ENCODE measurements around the gene MON1A.
A peak's percentile ranks its signal among the peaks of the same experiment; 100 is the strongest.
"Not testable (repeated sequence)": the region's sequence is repeated elsewhere in the genome, so short reads cannot be mapped to it uniquely, and the experiment has no call there.

Gene MON1A

DNA sequence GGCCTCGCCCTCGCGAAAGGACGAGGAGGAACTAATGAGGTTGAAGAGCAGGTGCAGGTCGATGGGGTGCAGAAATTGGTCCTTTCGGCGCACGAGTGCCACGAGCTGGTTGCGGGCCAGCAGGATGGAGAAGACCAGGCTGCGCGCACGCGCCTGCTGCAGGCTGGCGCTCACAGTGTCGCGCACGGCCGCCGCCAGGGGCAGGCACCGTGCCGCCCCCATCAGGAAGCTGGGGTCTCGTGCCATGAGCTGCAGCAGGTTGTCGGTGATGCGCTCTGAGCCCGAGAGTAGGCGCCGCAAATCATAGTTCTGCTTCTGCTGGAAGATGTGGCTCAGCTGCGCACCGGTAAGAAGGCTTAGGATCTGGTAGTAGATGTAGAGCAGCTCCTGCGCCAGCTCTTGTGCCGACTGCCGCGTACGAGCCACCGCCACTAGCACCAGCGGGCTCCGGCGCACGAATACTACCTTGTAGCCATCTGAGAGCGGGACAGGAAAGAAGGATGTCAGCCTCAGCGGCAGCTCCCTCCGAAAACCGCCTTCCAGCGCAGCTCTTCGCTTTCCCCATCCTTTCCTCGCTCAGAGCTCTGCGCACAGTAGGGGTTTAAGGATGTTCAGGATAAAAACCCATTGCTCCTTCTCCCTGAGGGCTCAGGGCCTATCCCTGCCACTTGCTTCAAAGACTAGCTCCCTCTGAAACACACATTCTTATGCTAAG lies 19.0 kb downstream of the MON1A start:
- TF ChIP-seq, protein P1, sequence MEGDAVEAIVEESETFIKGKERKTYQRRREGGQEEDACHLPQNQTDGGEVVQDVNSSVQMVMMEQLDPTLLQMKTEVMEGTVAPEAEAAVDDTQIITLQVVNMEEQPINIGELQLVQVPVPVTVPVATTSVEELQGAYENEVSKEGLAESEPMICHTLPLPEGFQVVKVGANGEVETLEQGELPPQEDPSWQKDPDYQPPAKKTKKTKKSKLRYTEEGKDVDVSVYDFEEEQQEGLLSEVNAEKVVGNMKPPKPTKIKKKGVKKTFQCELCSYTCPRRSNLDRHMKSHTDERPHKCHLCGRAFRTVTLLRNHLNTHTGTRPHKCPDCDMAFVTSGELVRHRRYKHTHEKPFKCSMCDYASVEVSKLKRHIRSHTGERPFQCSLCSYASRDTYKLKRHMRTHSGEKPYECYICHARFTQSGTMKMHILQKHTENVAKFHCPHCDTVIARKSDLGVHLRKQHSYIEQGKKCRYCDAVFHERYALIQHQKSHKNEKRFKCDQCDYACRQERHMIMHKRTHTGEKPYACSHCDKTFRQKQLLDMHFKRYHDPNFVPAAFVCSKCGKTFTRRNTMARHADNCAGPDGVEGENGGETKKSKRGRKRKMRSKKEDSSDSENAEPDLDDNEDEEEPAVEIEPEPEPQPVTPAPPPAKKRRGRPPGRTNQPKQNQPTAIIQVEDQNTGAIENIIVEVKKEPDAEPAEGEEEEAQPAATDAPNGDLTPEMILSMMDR (IDR thresholded peaks at IDR 0.05; ENCODE audit: low read depth, low read length, missing control alignments) = no peak
- no peak for DNase-seq (ENCODE audit: extremely low read depth, low read depth)
- no peak overlapping the region for H3K4me3 ChIP-seq (replicated peaks; ENCODE audit: low read depth, low read length)

DNA sequence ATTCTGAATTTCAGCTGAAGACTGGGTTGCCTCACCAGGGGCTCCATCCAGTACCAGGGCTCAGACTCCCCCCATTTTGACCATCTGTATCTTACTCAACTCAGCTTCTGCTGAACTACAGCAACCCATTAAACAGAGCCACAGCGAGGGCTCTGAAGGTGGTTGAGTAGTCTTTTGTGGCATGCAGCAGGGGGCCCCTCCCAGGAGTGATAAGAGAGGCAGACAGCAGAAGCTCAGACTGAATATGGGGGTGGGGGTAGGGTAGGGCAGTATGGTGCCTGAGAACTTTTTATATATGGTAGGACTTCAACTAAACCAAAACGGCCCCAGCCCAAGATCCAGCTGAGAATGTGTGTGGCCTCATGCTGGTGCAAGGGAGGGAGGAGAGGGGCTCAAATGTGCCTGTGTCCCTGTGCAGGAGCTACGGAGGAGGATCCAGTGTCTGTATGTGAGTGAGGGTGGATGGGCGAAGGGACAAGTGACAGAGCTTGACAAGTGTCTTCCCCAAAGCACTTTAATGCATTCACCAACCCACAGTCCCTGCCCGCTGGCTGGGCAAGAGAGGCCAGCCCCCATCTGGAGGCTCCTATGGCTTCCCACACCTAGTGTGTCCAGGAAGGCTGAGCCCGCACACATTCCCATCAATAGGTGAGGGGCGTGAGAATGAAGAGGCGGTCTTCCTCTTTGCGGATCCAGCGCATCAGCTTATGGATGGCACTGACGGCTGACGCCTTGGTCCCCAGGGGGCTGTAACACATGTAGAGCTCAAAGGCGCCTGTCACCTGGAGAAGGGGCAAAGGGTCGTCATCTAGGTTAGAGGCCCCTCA lies 21.0 kb downstream of the MON1A start:
- H3K4me3 ChIP-seq (replicated peaks; ENCODE audit: low read depth, low read length) = no peak overlapping the region
- TF ChIP-seq, protein P1 (IDR thresholded peaks at IDR 0.05; ENCODE audit: low read depth, low read length, missing control alignments) = no peak
- DNase-seq (ENCODE audit: extremely low read depth, low read depth) = no peak

DNA sequence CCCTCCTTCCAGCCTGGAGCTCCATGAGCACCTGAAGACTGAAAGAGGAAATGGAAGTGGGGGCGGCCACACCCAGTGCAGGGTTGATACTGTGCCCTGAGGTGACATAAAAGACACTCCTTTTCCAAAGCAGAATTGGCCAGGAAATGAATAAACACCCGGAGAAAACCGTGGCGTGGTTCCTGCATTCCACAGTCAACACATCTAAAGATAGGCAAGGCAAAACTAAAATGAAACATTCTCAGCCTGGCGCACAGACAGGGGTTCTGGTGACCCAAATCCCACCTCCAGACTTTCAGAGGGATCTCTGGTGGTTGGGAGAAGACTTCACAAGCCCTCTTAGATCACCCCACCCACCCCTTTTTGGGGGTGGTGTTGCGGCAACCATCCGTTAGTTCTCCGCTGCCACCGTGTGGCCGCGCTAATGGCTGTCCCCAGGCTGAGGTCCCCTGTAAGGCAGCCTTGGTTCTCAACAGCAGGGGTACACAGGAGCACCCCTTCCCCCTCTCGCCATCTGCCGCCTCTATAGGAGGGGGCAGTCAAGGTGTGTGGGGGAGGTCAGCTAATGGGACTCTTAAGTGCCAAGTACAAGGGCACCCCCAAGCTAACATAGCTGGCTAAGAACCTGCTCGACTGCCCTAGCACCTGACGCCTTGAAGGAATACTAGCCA lies 23.4 kb downstream of the MON1A start:
- no peak for DNase-seq (ENCODE audit: extremely low read depth, low read depth)
- no peak overlapping the region for H3K4me3 ChIP-seq (replicated peaks; ENCODE audit: low read depth, low read length)
- TF ChIP-seq, protein P1 (IDR thresholded peaks at IDR 0.05; ENCODE audit: low read depth, low read length, missing control alignments) = peak; percentile 80

DNA sequence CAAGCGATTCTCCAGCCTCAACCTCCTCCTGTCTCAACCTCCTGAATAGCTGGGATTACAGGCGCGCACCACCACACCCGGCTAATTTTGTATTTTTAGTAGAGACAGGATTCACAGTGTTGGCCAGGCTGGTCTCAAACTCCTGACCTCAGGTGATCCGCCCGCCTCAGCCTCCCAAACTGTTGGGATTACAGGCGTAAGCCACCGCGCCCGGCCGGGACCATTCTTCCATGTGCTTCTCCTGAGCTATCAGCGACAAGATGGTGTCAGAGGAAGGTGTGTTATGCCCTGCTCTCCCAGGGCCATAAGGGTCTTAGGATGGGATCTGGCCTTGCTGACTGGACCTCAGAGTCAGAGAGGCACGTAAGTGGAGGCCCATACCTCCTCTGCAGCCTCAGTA lies 25.2 kb downstream of the MON1A start:
- DNase-seq (ENCODE audit: extremely low read depth, low read depth); H3K4me3 ChIP-seq (replicated peaks; ENCODE audit: low read depth, low read length): not testable (repeated sequence)

DNA sequence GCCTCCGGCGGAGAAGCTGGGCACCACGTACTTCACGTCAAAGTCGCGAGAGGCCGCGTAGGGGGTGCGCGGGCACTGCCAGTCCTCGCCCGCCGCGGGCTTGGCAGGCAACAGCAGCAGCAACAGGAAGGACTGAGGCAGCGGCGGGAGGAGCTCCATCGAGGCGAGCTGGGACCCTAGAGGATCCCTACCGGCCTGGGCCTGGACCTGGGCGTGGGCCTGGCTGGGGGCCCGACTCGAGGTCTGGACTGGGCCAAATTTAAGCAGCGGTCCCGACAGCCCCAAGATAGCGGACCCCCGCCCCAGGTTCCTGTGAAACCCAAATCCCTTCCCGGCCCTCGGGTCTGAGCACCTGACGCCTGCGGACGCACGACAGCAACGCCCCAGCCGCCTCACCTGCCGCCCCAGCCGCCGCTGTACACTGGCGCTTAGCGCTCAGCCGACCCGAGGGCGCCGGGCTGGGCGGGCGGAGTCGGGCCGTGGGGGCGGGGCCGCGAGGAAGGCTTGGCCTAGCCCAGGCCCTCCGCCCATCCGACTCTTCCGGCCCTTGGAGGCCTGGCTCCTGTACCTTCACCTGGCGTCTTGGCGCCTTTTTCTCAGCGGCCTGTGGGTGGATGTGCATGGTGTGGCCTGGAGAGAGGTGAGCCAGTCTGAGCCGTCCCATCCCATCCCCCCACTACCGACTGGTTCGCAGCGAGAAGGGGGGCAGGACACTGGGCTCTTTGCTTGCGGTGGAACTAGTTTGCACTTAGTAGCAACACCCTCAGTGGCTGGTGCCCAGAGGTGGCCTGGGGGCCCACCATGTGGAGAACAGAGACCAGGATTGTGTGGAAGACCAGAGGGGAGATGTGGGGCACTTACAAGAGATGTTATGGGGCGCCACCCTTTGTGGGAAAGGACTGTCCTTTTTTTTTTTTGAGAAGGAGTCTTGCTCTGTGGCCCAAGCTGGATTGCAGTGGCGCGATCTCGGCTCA lies 25.9 kb downstream of the MON1A start, which contains the start of gene MST1R:
Gene MST1R, minus strand, starts transcription at position 423 of the 974 bp plus-strand sequence. Its CDS starts 264 bp downstream, at position 159.
- TF ChIP-seq, protein P1 (IDR thresholded peaks at IDR 0.05; ENCODE audit: low read depth, low read length, missing control alignments) = no peak
- no peak within 1 kb of the TSS for H3K4me3 ChIP-seq (replicated peaks; ENCODE audit: low read depth, low read length)
- DNase-seq (ENCODE audit: extremely low read depth, low read depth) = no peak

DNA sequence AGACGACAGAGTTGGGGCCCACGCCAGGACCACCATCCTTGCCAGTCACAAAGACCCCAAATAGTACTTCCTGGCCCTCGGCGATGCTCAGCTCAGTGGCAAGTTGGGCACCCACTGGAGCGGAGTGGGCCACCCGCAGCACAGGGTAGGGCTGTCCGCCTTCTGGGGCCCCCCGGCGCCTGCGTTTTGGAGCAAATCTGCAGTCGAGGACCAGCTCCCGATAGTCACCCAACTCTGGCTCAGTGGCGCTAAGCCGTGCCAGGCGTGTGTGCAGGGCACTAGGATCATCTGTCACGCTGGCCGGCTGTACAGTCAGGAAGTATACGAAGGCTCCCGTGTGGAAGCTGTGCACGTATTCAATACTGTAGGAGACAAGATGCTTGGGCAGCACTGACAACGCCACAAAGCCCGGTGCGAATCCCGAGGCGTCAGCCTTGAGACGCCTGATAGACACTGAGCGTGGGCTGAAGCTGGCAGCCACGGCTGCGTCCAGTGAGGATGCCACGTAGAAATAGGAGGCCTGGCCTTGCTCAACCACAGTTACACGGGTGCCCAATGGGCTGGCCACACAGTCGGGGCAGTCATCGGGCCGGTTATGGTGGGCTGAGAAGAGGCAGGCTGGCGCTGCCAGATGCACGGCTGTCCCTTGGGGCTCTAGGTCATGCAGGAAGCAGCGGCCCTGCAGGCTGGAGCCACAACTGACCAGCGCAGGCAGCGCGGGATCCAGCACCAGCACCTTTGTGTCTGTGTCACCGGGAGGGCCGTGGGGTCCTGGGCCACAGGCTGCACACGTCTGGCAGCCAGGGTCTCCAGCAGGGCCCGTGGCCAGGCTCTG lies 26.9 kb downstream of the MON1A start:
- no peak overlapping the region for H3K4me3 ChIP-seq (replicated peaks; ENCODE audit: low read depth, low read length)
- TF ChIP-seq, protein P1 (IDR thresholded peaks at IDR 0.05; ENCODE audit: low read depth, low read length, missing control alignments) = no peak
- DNase-seq (ENCODE audit: extremely low read depth, low read depth) = no peak

Measured in HFF-Myc (cell line).